B cell (primary cell): ENCODE data around the gene SPOP. TPM values are rescaled to one million over a fixed set of nuclear protein-coding genes. Genes with fewer than 3 reads are reported as not detected.
"Not testable (repeated sequence)": the region's sequence is repeated elsewhere in the genome, so short reads cannot be mapped to it uniquely, and the experiment has no call there.

Source experiments
- ATAC-seq: fragments of 200-7000 bp; cut with Tn5 transposase; one replicate; pipeline ENCODE4 v1.10.0; 2021; ENCODE audit warnings: low read depth, mild to moderate bottlenecking, moderate number of reproducible peaks, moderate library complexity
- CTCF ChIA-PET: fragments of 350-600 bp; sonication (Branson Sonifier 250); formaldehyde crosslinking; loops from one replicate; lab custom pipeline; 2021; ENCODE audit warnings: antibody characterized with exemption, inconsistent platforms; lab: Charles Lee
- POLR2A ChIA-PET: fragments of 350-600 bp; sonication (Branson Sonifier 250); formaldehyde crosslinking; loops from one replicate; lab custom pipeline; 2021; ENCODE audit warnings: antibody characterized with exemption; lab: Charles Lee
- DNase-seq: peaks from one replicate; pipeline ENCODE4 v3.0.0; 2013
- H2AFZ ChIP-seq: 2 replicates; pipeline ENCODE4 v1.6.1; 2012; ENCODE audit warnings: mild to moderate bottlenecking, low read depth, low read length; ENCODE audit not compliant: insufficient read depth, poor library complexity, severe bottlenecking
- H3K27ac ChIP-seq, 2 donors: 1 replicate in 1 of 2; 2 replicates in 1 of 2; pipeline ENCODE4 v1.5.1; 2012 to 2013; ENCODE audit warnings: low read length in 2 of 2, mild to moderate bottlenecking in 2 of 2, moderate library complexity in 1 of 2
- H3K27me3 ChIP-seq, 4 experiments: fragments of 200-600 bp in 1 of 4; sonication (generic) in 1 of 4; replicated peaks in 1 of 4; 1 replicate in 2 of 4; 2 replicates in 2 of 4; pipeline versions ENCODE4 v1.6.1 to v1.7.0; 2013 to 2016; ENCODE audit warnings: low read length in 3 of 4, mild to moderate bottlenecking in 2 of 4, mixed read lengths in 1 of 4, moderate library complexity in 1 of 4; ENCODE audit not compliant: insufficient read depth in 4 of 4, control insufficient read depth in 3 of 4; ENCODE audit errors: control extremely low read depth in 1 of 4
- H3K36me3 ChIP-seq, 2 experiments: replicated peaks in 1 of 2; 1 replicate in 1 of 2; 2 replicates in 1 of 2; pipeline versions ENCODE4 v1.6.1 to v1.7.1; 2013; ENCODE audit warnings: low read length in 1 of 2; ENCODE audit not compliant: insufficient read depth in 2 of 2, control insufficient read depth in 1 of 2; ENCODE audit errors: control extremely low read depth in 1 of 2, extremely low read depth in 1 of 2
- H3K4me1 ChIP-seq, 2 donors: fragments of 200-600 bp in 1 of 2; sonication (generic) in 1 of 2; 1 replicate in 1 of 2; 2 replicates in 1 of 2; pipeline versions ENCODE4 v1.5.1 to v1.6.1; 2013 to 2017; ENCODE audit warnings: low read length in 2 of 2; ENCODE audit not compliant: control insufficient read depth in 2 of 2, insufficient read depth in 2 of 2
- H3K4me2 ChIP-seq: replicated peaks from 2 replicates; pipeline ENCODE3; 2012; ENCODE audit warnings: mild to moderate bottlenecking, low read depth, low read length; ENCODE audit not compliant: poor library complexity, severe bottlenecking
- H3K4me3 ChIP-seq, 5 experiments: fragments of 200-600 bp in 1 of 5; sonication (generic) in 1 of 5; 1 replicate in 3 of 5; 2 replicates in 2 of 5; pipeline versions ENCODE4 v1.5.1 to v1.7.0; 2011 to 2016; ENCODE audit warnings: low read length in 4 of 5, mild to moderate bottlenecking in 4 of 5, low read depth in 2 of 5, control low read depth in 1 of 5, moderate library complexity in 1 of 5; ENCODE audit not compliant: insufficient read depth in 1 of 5; ENCODE audit errors: control extremely low read depth in 1 of 5, extremely low read depth in 1 of 5
- H3K79me2 ChIP-seq: fragments of 200-600 bp; sonication (generic); one replicate; pipeline ENCODE4 v1.6.0; 2016; ENCODE audit warnings: low read length; ENCODE audit not compliant: control insufficient read depth, insufficient read depth
- H3K9ac ChIP-seq: fragments of 200-600 bp; sonication (generic); 2 replicates; pipeline ENCODE4 v1.6.1; 2017; ENCODE audit warnings: mild to moderate bottlenecking, low read length, moderate library complexity
- H3K9me3 ChIP-seq, 3 donors: one replicate each; pipeline versions ENCODE4 v1.6.1 to v1.7.1; 2013; ENCODE audit warnings: low read length in 2 of 3; ENCODE audit not compliant: control insufficient read depth in 2 of 3, insufficient read depth in 1 of 3; ENCODE audit errors: control extremely low read depth in 1 of 3
- H4K20me1 ChIP-seq: 2 replicates; pipeline ENCODE4 v1.6.0; 2012; ENCODE audit warnings: mild to moderate bottlenecking, low read length; ENCODE audit not compliant: insufficient read depth, control insufficient read depth, poor library complexity, severe bottlenecking
- H3K27ac Mint-ChIP-seq: one replicate; pipeline ENCODE4 v1.8.0; 2021; ENCODE audit warnings: mixed read lengths
- H3K27me3 Mint-ChIP-seq: one replicate; pipeline ENCODE4 v1.8.0; 2021; ENCODE audit warnings: mixed read lengths
- H3K4me1 Mint-ChIP-seq: one replicate; pipeline ENCODE4 v1.8.0; 2021; ENCODE audit warnings: mixed read lengths
- H3K4me3 Mint-ChIP-seq: one replicate; pipeline ENCODE4 v1.8.0; 2021; ENCODE audit warnings: mixed read lengths
- H3K9me3 Mint-ChIP-seq: one replicate; pipeline ENCODE4 v1.8.0; 2022; ENCODE audit warnings: mixed read lengths; ENCODE audit not compliant: insufficient read depth
- CTCF ChIP-seq: fragments of 200-600 bp; IDR thresholded peaks from one replicate; pipeline ENCODE4 v1.8.0; 2022; ENCODE audit warnings: antibody characterized with exemption, mild to moderate bottlenecking
- EZH2 ChIP-seq: IDR thresholded peaks from 2 replicates; pipeline ENCODE4 v1.6.1; 2012; ENCODE audit warnings: borderline replicate concordance, low read depth, mild to moderate bottlenecking, moderate library complexity, low read length; ENCODE audit not compliant: insufficient read depth, poor library complexity, severe bottlenecking
- WGBS: methylation state at CpG from one replicate; pipeline ENCODE4 v1.1.5; 2013; ENCODE audit warnings: missing lambda C conversion rate; ENCODE audit not compliant: insufficient coverage; 5-methylcytosine and 5-hydroxymethylcytosine counted together
- intact Hi-C: fragments of 100-400 bp; cut with micrococcal nuclease; formaldehyde crosslinking; loops from one replicate; pipeline ENCODE4 v1.10.0; 2022
- polyA plus RNA-seq: library from polyadenylated mRNA; depleted of rRNA; stranded (reverse); fragments of >200 nt; gene quantifications from 2 replicates; pipeline ENCODE4 v1.2.3, GENCODE V29; 2012
- total RNA-seq, 2 donors: library from RNA; stranded (reverse); fragments of 120-200 nt in 1 of 2; gene quantifications; 1 replicate in 1 of 2; 2 replicates in 1 of 2; pipeline versions ENCODE4 v1.2.3 to v1.2.4, GENCODE V29; 2013 to 2022

The SPOP gene
- total and polyA plus RNA-seq, 2 donors (not counting 1 experiment from before 2014, with no cell fraction given) = 27.0 to 72.1 TPM

GRCh38 chr17:49551221-49552069 lies 126.5 kb downstream of the SPOP start:
- Histone ChIP-seq H3K27ac (no peak overlapping the region), H3K27me3 (no peaks in the 10 kb centered on the region), H4K20me1 (no peaks in the 10 kb centered on the region), H3K9me3 (peaks cover 0 to 3% (median 0%) of the 10 kb centered on the region in 3 donors), H3K4me1 (peaks cover 0 to 5% of the 10 kb centered on the region in 2 donors), H3K79me2 (no peaks in the 10 kb centered on the region), H3K4me3 (no peak overlapping the region), H3K4me2 (no peak overlapping the region), H3K36me3 (no peaks in the 10 kb centered on the region), H3K9ac (no peak overlapping the region), H2AFZ (no peak overlapping the region)
- TF ChIP-seq CTCF = no peak
- TF ChIP-seq EZH2 = no peak
- ChIA-PET CTCF (interaction anchor here (0.9 to 1.6 kb wide), 2 partner anchors 31 to 143 kb away, joined by 3 to 4 read pairs; no protein-coding TSS in a partner anchor), POLR2A (no interaction called here)
- 94% methylated on average over 10 of the region's 12 CpGs for WGBS
- peaks cover 10% of the 10 kb centered on the region for H3K27me3 Mint-ChIP-seq
- no peak overlapping the region for H3K27ac Mint-ChIP-seq
- intact Hi-C loops = no loop called here
- H3K4me1 Mint-ChIP-seq = no peaks in the 10 kb centered on the region
- no peak for ATAC-seq
- no peaks in the 10 kb centered on the region for H3K9me3 Mint-ChIP-seq
- no peak overlapping the region for H3K4me3 Mint-ChIP-seq
- peak; percentile 3 for DNase-seq

GRCh38 chr17:49550764-49551163 lies 127.1 kb downstream of the SPOP start:
- H3K27ac Mint-ChIP-seq, H3K27ac ChIP-seq, H3K4me3 Mint-ChIP-seq, H3K36me3 ChIP-seq, H3K9me3 ChIP-seq, H3K4me3 ChIP-seq, DNase-seq, H3K79me2 ChIP-seq, H3K9ac ChIP-seq, H3K4me1 Mint-ChIP-seq, H3K9me3 Mint-ChIP-seq, H4K20me1 ChIP-seq, intact Hi-C loops, H3K4me2 ChIP-seq, ATAC-seq, POLR2A ChIA-PET, H3K27me3 ChIP-seq, H2AFZ ChIP-seq, H3K4me1 ChIP-seq: not testable (repeated sequence)
- CTCF ChIA-PET = interaction anchor here (0.7 kb wide), 1 partner anchor 143 kb away, joined by 3 read pairs; no protein-coding TSS in a partner anchor
- WGBS = 94% methylated on average over 9 of the region's 9 CpGs
- peaks cover 10% of the 10 kb centered on the region for H3K27me3 Mint-ChIP-seq
